SKM-1 treated with dmso at 0.1 percent for 144 hours (cell line): ENCODE results near the gene MPZL1.
"Not testable (repeated sequence)": the region's sequence is repeated elsewhere in the genome, so short reads cannot be mapped to it uniquely, and the experiment has no call there.

ENCODE experiments used
- DNase-seq: peaks from one replicate; lab custom pipeline; 2025; ENCODE audit not compliant: unreplicated experiment; lab: John Stamatoyannopoulos, UW

The MPZL1 gene

DNA sequence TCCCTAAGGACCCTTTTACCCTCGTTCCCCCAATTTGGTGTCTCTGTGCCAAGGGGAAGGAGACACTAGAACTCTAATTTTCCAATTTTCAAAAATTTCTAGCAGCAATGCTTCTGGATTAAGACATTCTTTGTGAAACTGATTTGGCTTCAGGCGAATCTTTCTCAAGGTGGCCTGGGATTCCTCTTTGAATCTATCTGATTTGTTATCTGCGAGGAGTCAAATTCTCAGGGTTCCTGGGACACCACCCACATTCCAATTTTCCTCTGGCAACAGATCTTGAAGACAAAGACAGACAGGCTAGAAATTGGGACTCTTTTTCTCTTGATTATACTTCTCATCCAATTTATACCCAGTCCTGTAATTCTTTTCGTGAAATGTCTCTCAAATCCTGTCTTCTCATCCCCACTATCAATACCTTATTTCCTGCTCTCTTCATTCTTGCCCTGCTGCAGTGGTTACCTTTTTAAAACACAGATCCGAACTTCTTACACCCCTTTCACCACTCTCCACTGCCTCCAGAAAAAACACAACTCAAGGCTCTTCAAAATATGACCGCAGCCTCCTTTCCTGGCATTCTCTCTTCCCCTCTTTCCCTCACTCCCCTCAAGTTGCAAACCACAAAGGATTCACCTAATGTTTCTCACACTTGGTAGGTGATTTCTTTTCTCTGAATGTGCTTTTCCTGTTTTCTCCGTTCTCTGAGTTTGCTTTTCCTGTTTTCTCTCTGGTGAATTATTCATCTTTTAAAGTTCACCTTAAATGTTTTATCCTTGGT is 2.7 kb upstream of the MPZL1 start:
- no peak for DNase-seq

DNA sequence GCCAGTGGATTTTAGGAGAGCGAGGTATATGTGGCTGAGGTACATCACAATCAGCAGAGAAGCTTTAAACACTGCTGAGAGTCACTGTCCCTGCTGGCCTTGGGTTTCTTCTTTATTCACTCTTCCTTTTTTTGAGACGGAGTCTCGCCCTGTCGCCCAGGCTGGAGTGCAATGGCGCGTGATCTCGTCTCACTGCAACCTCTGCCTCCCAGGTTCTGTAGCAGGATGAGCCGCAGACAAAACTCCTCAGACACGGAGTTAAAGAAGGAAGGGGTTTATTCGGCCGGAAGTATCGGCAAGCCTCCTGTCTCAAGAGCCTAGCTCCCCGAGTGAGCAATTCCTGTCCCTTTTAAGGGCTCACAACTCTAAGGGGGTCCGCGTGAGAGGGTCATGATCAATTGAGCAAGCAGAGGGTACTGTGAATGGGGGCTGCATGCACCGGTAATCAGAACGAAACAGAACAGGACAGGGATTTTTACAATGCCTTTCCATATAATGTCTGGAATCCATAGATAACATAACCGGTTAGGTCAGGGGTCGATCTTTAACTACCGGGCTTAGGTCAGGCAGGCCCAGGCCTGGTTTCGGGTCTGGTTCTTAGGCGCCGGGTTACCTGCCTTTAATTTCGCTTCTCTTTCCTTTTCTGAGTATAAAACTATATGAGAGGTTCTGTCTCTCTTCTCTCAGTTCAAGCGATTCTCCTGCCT is 1.9 kb upstream of the MPZL1 start:
- not testable (repeated sequence) for DNase-seq

GRCh38 chr1:167720965-167721616 is 691 bp upstream of the MPZL1 start:
- DNase-seq, result peak; percentile 60

DNA sequence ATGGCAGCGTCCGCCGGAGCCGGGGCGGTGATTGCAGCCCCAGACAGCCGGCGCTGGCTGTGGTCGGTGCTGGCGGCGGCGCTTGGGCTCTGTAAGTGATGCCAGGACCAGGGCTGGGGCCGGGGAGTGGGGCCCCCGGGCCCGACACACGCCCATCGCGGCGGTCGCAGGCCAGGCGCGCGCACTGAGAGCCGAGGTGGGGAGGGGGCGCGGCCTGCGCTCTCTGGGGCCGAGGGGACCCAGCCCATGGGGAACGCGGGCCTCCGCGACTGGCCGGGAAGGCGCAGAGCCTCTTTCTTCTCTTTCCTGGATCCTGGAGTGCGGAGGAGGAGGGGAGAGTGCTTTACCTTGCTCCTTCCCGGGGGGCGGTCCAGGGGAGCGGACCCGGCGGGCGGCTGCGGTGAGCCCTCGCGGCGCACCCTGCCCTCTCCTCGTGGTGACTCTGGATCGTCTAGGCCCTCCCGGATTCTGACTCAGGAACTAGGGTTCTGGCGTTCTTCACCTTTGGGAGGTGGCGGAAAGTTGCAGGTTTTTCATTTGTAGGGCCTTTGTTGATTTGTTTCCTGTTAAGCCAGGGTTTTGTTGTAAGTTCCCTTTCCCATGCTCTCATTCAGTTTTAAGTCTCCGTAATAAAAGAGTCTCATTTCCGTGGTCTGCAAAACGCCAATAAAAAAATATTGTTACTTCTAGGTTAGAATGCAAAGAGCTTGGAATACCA is 529 bp downstream of the MPZL1 start:
- DNase-seq, result no peak

DNA sequence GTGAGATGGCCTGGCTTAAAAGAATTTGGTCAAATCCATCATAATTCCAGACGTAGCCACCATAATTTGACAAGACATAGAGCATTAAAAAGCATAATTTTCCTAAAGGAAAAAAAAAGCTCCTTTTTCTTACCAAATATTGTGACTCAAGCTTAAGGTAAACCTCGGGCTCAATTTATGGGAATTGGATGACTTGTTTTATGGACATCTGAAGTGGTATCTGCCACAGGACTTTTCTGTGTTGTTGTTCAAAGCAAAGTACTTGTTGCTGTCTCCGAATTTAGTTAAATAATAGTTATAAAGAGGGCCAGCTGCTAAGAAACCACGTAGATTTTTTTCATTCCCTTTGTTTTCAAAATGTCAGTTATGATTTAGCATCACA is 1.1 kb downstream of the MPZL1 start:
- no peak for DNase-seq

GRCh38 chr1:167723707-167724323 is 2.0 kb downstream of the MPZL1 start:
- DNase-seq, result no peak

GRCh38 chr1:167726008-167726407 is 4.2 kb downstream of the MPZL1 start:
- no peak for DNase-seq

DNA sequence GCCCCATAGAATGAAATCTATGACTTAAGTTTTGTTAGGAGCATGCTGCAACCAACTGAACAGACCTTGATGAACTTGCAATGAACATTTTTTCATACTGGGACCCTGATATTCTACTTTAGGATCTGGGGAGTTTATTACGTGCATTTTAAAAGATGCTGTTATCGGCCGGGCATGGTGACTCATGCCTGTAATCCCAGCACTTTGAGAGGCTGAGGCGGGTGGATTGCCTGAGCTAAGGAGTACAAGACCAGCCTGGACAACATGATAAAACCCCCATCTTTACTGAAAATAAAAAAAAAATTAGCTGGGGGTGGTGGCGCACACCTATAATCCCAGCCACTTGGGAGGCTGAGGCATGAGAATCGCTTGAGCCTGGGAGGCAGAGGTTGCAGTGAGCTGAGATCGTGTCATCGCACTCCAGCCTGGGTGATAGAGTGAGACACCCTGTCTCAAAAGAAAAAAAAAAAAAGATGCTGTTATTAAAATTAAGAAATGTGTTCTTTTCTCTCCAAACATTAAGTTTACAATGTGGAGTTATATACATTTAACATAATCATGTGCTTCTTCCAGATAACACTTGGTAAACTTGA is 7.1 kb downstream of the MPZL1 start:
- no peak for DNase-seq

GRCh38 chr1:167734227-167734626 is 12.4 kb downstream of the MPZL1 start:
- DNase-seq, result no peak

DNA sequence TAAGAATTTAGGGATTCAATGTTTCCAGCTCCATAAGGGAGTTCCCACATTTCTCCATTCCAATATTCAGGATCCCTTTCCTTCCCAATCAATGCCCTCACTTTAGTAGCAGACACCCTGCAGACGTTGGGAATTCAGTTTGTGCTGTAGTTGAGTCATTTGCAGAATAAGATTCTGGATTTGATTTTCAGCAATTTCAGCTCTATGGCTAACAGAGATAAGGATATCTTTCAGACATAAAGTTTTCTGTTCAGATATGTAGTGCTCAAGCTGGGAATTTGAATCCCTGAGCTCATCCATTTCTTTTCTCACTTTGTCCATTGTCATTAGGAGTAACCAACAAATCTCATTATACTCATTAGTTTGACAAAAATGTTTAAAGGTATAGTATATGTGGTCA is 13.1 kb downstream of the MPZL1 start:
- DNase-seq, result no peak

GRCh38 chr1:167737169-167737568 is 15.4 kb downstream of the MPZL1 start:
- no peak for DNase-seq

DNA sequence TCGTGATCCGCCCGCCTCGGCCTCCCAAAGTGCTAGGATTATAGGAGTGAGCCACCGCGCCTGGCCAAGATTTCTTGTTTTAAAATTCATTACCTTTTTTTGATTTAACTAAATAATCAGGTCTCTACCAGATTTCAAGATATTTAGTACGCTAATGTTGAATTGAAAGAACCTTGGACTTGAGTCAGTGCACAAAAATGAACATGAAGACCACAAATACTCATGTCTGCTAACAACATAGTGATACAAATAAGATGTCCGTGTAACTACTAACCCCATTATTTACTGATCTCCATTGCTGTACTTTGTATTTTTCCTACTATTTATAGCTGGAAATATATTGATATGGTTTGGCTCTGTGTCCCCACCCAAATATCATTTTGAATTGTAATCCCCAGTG is 16.4 kb downstream of the MPZL1 start:
- no peak for DNase-seq

- DNase-seq, result no peak
These were observed 18.0 kb downstream of the MPZL1 start for GRCh38 chr1:167739752-167740151.

DNA sequence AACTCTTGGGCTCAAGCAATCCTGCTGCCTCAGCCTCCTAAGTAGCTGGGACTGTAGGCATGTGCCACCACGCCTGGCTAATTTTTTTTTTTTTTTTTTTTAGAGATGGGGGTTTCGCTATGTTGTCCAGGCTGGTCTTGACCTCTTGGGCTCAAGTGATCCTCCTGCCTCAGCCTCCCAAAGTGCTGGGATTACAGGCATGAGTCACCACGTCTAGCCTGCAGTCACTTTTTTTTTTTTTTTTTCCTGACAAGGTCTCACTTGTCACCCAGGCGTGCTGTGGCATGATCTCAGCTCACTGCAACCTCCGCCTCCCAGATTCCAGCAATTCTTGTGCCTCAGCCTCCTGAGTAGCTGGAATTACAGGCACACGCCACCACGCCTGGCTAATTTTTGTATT is 19.3 kb downstream of the MPZL1 start:
- not testable (repeated sequence) for DNase-seq

GRCh38 chr1:167742392-167743057 is 20.7 kb downstream of the MPZL1 start:
- DNase-seq, result not testable (repeated sequence)

DNA sequence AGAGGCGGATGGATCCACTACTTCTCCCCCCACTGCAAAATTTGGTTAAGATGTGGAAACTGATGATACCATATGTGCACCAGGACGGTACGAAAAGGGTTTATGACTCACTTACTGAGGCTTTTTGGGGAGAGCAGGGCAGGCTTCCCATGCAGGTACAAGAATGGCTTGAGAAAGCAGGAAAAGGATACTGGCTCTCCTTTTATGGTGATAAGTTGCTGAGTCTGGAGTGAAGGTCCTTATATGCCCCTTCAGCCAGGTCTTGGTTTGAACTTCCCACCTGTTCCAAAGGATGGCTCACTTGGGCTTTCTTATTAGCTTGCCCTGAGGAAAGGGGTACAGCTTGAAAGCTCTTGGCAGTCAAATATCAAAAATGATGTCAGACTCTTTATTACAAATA is 23.1 kb downstream of the MPZL1 start:
- DNase-seq, result no peak

DNA sequence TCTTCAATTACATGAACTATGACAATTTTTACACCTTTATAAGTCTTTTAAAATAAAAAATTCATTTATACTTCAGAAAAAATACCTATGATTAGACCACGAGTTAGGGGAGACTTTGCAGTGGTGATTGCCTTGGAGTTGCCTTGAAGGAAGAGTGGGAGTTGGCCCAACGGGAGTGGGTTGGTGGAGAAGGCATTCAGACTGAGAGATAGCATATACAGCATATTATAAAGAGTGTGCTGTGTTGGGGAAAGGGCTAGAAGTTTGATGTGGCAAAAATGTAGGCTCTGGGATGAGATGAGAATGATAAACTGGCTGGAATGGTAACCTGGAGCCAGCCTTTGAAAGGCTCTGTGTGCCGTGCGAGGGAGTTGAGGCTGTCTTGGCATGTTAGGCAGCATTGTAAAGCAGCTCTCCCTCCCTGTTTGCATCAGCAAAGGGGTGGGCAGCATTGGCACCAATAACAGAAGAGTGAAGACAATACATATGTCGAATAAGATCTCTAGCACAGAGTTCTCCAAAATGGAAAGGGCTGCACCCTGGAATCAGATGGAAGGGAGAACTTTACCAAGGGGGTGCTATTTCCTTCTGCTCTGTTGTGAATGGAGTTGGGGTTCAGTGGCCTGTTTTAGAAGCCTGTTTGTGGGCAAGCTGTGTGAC is 24.4 kb downstream of the MPZL1 start:
- no peak for DNase-seq

- no peak for DNase-seq
These were observed 25.3 kb downstream of the MPZL1 start for GRCh38 chr1:167746988-167747655.

DNA sequence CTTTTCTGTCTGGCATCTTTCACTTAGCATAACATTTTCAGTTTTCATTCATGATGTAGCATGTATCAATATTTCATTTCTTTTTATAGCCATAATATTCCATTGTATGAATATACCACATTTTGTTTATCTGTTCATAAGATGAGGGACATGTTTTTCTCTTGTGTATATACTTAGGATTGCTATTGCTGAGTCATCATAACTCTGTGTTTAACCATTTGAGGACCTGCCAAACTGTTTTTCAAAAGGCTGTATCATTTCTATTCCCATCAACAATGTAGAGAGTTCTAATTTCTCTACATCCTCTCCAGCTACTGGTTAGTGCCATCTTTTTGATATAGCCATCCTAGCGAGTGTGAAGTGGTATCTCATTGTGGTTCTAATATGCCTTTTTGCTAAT is 26.2 kb downstream of the MPZL1 start:
- DNase-seq, result no peak
